ENCODE measurements around the gene PLCG2. TPM values are rescaled to one million over a fixed set of nuclear protein-coding genes. Genes with fewer than 3 reads are reported as not detected.

PLCG2 gene
- total and polyA plus RNA-seq, 2 of the 8 experiments (the other 6 are each of a cell fraction or from before 2014, with no cell fraction given), result 6.1 to 6.9 TPM

DNA sequence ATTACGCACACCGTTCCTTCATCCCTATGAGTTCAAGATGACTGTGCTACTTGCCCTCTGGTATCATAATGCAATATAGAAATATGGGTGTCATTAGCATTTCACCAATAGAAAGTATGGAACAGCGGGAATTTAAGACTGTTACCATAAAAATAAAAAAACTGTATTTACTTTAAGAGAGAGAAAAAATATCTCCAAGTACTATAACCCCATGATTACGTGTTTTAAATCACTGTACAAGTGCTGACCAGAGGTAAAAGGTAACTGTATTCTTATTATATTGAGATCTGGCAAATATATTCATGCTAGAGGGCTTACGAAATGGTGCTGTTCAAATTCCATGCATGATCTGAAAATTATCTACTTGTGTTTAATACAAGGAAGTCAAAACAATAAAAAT is 226.9 kb downstream of the PLCG2 start:
- FAIRE-seq, result no peak
- TF ChIP-seq CBX5 (IDR thresholded peaks at IDR 0.05; ENCODE audit: low read depth, low read length) (no peak), CHD1 (IDR thresholded peaks at IDR 0.05; ENCODE audit: low read depth, low read length) (no peak), PHF8 (conservative IDR thresholded peaks at IDR 0.05; ENCODE audit: low read depth, low read length) (no peak), TEAD4 (IDR thresholded peaks at IDR 0.05; ENCODE audit: low read depth, low read length) (no peak), KDM4A (IDR thresholded peaks at IDR 0.05; ENCODE audit: low read depth, low read length, severe bottlenecking) (no peak), RFX5 (IDR thresholded peaks at IDR 0.05; ENCODE audit: borderline replicate concordance, low read depth, low read length) (no peak), RXRA (IDR thresholded peaks at IDR 0.05; ENCODE audit: insufficient read depth, low read depth, low read length) (no peak), FOSL1 (IDR thresholded peaks at IDR 0.05; ENCODE audit: insufficient read depth, low read depth, low read length) (no peak), TAF7 (optimal IDR thresholded peaks at IDR 0.05; ENCODE audit: borderline replicate concordance, low read depth, low read length) (no peak), NANOG (IDR thresholded peaks at IDR 0.05; ENCODE audit: insufficient read depth, low read depth, low read length, poor library complexity, severe bottlenecking) (no peak), BCL11A (IDR thresholded peaks at IDR 0.05; ENCODE audit: low read depth in 2 of 2, low read length in 2 of 2) (no peak), GABPA (IDR thresholded peaks at IDR 0.05; ENCODE audit: borderline replicate concordance, insufficient read depth, low read length) (no peak)
- TF ChIP-seq, protein P1, sequence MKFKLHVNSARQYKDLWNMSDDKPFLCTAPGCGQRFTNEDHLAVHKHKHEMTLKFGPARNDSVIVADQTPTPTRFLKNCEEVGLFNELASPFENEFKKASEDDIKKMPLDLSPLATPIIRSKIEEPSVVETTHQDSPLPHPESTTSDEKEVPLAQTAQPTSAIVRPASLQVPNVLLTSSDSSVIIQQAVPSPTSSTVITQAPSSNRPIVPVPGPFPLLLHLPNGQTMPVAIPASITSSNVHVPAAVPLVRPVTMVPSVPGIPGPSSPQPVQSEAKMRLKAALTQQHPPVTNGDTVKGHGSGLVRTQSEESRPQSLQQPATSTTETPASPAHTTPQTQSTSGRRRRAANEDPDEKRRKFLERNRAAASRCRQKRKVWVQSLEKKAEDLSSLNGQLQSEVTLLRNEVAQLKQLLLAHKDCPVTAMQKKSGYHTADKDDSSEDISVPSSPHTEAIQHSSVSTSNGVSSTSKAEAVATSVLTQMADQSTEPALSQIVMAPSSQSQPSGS (IDR thresholded peaks at IDR 0.05; ENCODE audit: low read length), result no peak

More for the DNA sequence above, 226.9 kb downstream of the PLCG2 start:
- H3K27ac ChIP-seq (ENCODE audit: low read depth, low read length), result no peak overlapping the region
- no peak overlapping the region for H3K23ac ChIP-seq (ENCODE audit: insufficient read length)
- H3K4me1 ChIP-seq (replicated peaks in 1 of 4; ENCODE audit: control insufficient read depth in 3 of 4, insufficient read depth in 4 of 4, low read length in 3 of 4), result no peaks in the 10 kb centered on the region
- ChIA-PET CTCF (ENCODE audit: partially characterized antibody) (interaction anchor here (1.2 kb wide), 1 partner anchor 18 kb away, joined by 3 read pairs; no protein-coding TSS in a partner anchor), POLR2A (ENCODE audit: partially characterized antibody) (no interaction called here)
- H2BK5ac ChIP-seq (ENCODE audit: low read depth, low read length), result no peak overlapping the region
- no peak overlapping the region for H2BK120ac ChIP-seq (replicated peaks; ENCODE audit: low read depth, low read length)
- no peak overlapping the region for H3K4ac ChIP-seq (replicated peaks; ENCODE audit: insufficient read length, low read depth, low read length)
- no peak overlapping the region for H3K9ac ChIP-seq (replicated peaks in 1 of 4; ENCODE audit: extremely low read depth in 1 of 4, low read depth in 3 of 4, low read length in 3 of 4)
- H3K9me3 ChIP-seq (ENCODE audit: insufficient read depth in 2 of 2, low read depth in 1 of 2, low read length in 1 of 2), result peaks cover 19 to 27% of the 10 kb centered on the region in 2 experiments
- H3K18ac ChIP-seq (ENCODE audit: extremely low read depth, low read length), result no peak overlapping the region
- no peak overlapping the region for H4K5ac ChIP-seq (ENCODE audit: insufficient read length, low read depth, low read length)
- no peak overlapping the region for H3K4me3 ChIP-seq (ENCODE audit: extremely low read depth in 1 of 4, insufficient read depth in 2 of 4, low read depth in 3 of 4, low read length in 4 of 4)
- 90% methylated on average over 5 of the region's 5 CpGs; no CpG with 5 or more reads in 1 of the 2 experiments for WGBS, 2 experiments (ENCODE audit: extremely low coverage in 1 of 2, insufficient coverage in 1 of 2, insufficient read length in 1 of 2, insufficient replicate concordance in 2 of 2, low coverage in 1 of 2, low lambda C conversion rate in 2 of 2, missing lambda C conversion rate in 1 of 2)
- no peak overlapping the region for H2BK20ac ChIP-seq (ENCODE audit: low read length)
- H4K8ac ChIP-seq (ENCODE audit: extremely low read depth, insufficient read depth, low read length), result no peak overlapping the region
- no peak overlapping the region for H2AK5ac ChIP-seq (ENCODE audit: low read depth, low read length)
- H3K4me2 ChIP-seq (ENCODE audit: insufficient read depth in 1 of 2, low read depth in 2 of 2, low read length in 2 of 2), result no peak overlapping the region
- H3K79me2 ChIP-seq (ENCODE audit: control insufficient read depth in 1 of 2, insufficient read depth in 2 of 2, low read length in 2 of 2), result no peaks in the 10 kb centered on the region
- H3K56ac ChIP-seq (replicated peaks; ENCODE audit: insufficient read length, low read depth, low read length), result no peak overlapping the region
- H3K14ac ChIP-seq (ENCODE audit: insufficient read length), result no peak overlapping the region
- no peak for DNase-seq (ENCODE audit: low read depth in 1 of 2, low spot score in 2 of 2)
- H2BK12ac ChIP-seq (ENCODE audit: low read depth, low read length), result no peak overlapping the region
- no peaks in the 10 kb centered on the region for H3K23me2 ChIP-seq (ENCODE audit: low read depth, low read length)
- no peak overlapping the region for H2AFZ ChIP-seq (ENCODE audit: low read length)
- H3K27me3 ChIP-seq (replicated peaks in 1 of 4; ENCODE audit: control insufficient read depth in 3 of 4, extremely low read depth in 1 of 4, insufficient read depth in 3 of 4, low read length in 3 of 4), result no peaks in the 10 kb centered on the region
- H3K36me3 ChIP-seq (ENCODE audit: control insufficient read depth in 2 of 4, insufficient read depth in 4 of 4, low read length in 3 of 4), result no peaks in the 10 kb centered on the region
- no peak overlapping the region for H2BK15ac ChIP-seq (ENCODE audit: low read length)
- H4K20me1 ChIP-seq (replicated peaks in 1 of 2; ENCODE audit: control insufficient read depth in 1 of 2, insufficient read depth in 2 of 2, low read length in 2 of 2), result no peaks in the 10 kb centered on the region
- H3K79me1 ChIP-seq (ENCODE audit: low read depth, low read length), result no peaks in the 10 kb centered on the region
- no peak overlapping the region for H4K91ac ChIP-seq (replicated peaks; ENCODE audit: insufficient read length, low read length)
